ENCODE measurements around the gene IL1RL1. TPM values are rescaled to one million over a fixed set of nuclear protein-coding genes. Genes with fewer than 3 reads are reported as not detected.
A peak's percentile ranks its signal among the peaks of the same experiment; 100 is the strongest.
"Not testable (repeated sequence)": the region's sequence is repeated elsewhere in the genome, so short reads cannot be mapped to it uniquely, and the experiment has no call there.

IL1RL1 gene
- total RNA-seq, 1 experiment from 2014 or later = 0.02 TPM

DNA sequence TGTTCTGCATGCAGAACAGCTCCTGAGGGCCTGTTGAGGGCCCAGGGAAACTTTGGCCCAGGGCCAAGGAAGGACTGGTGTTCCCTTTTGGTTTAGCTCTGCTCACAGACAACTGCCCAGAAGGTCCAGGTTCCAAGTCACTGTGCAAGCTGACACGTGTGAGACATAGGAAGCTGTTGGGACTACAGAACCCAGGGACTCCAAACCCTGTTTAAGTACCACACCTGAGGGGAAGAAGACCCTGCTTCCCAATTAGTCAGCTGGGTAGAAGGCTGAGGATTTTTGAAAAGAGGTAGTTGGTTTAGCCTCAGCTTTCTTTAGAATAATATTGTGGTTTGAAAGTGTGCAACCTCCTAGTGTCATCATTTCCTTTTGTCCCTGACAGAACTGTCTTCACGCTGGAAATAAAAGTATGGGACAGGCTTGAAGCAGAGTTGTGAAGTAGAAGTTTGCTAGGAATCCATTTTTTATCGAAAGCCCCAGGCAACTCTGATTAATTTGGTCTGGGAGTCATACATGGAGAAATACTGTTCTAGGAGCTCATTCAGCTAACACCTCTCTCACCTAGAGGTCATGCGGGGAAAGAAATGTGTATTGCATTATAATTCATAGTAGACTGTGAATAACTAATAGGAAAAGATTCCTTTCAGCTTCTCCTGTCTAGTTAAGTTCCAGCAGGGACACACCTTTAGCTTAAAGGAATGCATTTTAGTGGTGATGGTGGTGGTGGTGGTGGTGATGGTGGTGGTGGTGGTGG lies 19.9 kb upstream of the IL1RL1 start:
- no peak for DNase-seq (ENCODE audit: low spot score)

DNA sequence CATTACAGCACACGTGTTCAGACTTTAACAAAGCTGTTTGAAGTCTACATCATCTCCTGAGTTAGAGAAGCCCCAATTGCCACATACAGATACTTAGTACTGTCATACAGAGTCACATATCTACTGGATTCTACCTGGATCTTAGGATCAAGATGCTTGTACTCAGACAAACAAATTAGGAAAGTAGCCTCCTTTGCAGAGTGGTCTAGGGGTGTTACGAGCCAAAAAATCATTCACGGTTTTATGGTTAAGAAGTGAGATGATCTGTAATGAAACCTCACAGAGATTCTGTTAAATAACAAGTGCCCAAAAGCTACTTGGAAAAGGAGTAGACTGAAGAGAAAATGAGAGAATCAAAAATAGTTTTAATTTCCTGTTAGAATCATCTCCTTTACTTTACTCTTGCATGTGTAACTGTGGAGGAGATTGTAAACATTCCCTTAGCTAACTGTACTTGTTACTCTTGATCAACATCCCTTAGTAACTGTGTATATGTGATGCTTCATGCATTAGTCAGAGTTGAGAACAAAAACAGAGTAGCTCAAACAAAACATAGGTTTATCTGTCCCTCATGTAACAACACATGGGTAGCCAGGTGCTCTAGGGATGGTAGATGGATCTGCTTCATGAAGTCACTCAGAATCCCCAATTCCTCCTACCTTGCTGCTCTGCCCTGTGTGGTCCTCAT lies 16.4 kb upstream of the IL1RL1 start:
- no peak for DNase-seq (ENCODE audit: low spot score)

DNA sequence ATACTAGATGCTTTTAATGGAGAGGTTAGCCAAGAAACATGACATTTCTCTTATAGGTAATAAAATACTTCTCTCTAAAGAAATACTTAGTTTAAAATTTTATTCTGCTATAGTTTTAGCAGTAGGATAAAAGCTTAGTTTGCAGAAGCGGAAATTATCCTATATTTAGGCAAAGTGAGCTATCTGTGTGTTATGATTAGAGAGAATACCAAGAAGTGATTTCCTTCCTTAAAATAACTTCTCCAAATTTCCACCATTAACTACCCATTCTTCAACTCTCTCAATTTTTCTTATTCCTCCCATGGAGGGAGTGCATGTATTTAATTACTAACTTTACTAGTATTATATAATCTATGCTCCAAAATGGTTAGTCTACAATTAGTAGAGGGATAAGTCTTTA lies 15.8 kb upstream of the IL1RL1 start:
- no peak for DNase-seq (ENCODE audit: low spot score)

DNA sequence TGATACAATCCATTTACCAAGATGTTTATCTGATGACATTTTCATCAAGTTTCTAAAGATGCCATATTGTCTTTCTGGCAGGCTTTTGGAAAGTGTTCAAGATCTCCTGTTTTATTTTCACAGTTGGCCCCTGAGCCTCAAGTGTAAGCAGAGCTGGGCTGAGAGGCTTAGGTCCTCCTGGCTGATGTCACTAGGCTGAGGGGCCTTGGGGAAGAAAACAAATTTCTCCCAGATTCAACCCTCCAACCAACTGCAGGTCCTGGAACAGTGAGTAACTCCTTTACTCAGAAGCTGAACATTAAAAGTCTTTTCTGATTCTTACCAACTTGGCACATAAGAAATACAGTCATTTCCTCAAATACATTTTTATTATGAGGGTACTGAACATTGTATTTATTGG lies 14.9 kb upstream of the IL1RL1 start:
- DNase-seq (ENCODE audit: low spot score) = no peak

DNA sequence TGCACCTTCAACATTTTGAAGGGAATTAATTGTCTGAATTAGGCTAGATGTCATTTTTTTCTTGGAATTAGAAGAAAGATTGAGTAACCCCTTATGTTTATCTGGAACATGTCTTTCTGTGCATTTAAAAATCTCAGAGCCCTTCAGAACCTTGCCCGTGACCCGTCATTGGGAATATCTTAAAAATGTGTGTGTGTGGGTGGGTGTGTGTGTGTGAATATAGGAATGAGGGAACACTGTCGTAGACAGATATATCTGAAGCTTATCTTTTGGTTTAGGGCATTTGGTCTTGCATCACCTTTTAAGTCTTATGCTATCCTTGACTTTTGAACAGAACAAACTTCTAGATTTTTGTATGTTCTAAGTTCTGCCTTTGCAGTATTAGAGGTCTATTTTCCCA lies 13.5 kb upstream of the IL1RL1 start:
- no peak for DNase-seq (ENCODE audit: low spot score)

DNA sequence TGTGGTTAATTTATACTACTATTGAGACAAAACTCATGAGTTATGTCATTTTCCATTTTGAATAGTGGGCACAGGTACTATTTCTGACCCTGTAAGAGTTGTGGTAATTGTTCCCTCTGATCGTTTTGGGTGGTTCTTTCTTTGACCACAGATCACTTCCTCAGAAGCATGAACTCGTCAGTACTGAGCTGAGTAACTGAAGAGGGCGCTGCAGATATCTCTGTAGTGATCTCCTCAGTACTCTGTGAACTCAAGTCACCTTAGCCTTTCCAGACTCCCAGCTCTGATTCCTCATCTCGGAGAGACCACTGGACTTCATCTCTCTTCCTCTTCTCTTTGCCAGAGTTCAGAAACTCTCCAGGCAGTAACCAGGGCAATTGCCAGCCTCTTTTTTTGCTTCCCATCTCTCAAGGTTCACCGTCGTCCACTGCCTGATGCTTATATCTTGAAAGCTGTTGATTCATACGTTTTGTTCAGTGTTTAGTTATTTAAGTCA lies 9.4 kb upstream of the IL1RL1 start:
- DNase-seq (ENCODE audit: low spot score) = peak; percentile 2

DNA sequence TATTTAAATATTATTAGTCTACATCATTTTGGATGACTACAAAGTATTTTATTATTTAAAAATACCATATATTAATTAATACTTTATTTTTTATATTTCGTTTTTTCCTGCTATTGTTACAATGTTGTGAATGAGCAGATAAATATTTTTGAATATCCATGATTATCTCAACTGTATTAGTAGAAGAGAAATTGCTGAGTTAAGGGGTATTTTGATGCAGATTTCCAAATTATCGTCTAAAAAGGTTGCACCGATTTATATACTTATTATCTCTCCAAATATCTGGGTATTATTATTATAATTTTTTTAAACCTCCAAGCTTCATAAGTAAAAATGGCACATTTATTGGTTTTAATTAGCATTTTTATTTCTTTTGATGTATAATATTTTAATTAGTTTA lies 8.9 kb upstream of the IL1RL1 start:
- no peak for DNase-seq (ENCODE audit: low spot score)

DNA sequence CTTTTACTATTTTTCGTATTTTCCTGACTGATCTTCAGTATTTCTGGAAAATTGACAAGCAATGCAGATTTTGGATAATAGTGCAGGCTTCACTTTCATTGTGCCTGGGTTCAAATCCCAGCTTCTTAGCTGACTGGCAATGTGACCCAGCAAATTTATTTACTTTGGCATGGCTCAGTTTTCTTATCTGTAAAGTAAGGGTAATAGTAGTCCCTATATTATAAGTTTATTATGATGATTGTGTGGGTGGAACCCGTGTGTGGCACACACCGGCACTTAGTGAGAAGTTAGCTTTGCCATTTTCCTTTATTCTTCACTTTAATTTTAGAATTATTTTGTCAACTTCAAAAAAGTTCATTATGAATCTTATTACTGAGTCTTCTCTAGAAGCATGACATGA lies 7.8 kb upstream of the IL1RL1 start:
- no peak for DNase-seq (ENCODE audit: low spot score)

DNA sequence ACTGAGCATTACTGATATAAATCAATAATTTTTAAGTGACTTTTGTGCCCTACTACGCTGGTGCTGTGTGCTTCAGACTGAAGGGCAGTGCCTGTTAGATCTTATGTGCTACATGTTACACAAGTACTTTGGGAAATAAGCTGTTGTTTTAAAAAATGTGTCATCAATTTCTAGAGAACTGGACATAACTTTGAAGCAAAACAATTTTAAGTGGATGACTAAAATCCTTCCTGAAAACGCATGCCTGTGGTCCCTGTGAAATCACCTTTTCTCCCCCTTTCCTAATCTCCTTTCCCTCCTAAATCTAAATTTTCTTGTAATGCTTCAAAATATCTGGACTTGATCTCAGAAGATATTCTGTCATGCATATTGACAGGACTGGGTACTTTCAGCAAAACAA lies 7.1 kb upstream of the IL1RL1 start:
- no peak for DNase-seq (ENCODE audit: low spot score)

DNA sequence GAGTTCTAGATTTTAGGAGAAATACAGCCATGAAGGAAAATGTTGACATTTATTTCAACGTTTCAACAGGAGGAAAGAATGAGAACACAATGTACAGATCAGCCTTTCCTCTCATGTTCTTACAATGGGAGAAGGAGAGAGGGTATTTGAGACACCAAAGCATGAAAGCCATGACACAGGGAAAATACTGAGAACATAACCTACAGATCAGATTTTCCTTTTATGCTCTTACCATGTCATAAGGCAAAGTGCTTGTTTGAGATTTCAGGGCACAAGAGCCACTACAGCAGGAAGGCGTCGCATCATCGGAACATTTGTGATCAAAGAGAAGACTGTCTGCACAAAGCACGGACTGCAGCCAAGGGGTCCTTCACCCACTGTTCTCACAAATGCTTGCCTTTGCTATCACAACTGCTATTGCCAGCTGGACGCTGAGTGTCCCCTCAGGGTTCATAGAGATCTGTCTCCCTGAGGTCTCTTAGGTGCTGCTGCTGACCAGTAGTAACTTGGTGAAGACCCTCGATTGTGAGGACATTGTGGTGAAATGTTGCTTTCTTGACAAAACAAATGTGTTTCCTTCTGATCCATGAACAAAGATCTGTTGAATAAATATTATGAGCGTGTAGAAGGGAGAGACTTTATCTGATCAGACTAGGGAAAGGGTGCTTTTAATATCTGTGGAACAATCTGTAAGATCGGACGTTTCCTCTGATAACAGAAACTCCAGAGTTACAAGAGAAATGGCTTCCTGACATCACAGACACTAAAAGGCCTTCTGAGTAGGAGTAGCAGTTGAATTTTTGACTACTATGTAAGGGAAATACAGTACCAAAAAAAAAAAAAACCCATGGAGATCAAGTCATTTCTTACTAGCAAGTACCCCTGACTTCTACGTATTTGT lies 6.4 kb upstream of the IL1RL1 start:
- DNase-seq (ENCODE audit: low spot score) = no peak

DNA sequence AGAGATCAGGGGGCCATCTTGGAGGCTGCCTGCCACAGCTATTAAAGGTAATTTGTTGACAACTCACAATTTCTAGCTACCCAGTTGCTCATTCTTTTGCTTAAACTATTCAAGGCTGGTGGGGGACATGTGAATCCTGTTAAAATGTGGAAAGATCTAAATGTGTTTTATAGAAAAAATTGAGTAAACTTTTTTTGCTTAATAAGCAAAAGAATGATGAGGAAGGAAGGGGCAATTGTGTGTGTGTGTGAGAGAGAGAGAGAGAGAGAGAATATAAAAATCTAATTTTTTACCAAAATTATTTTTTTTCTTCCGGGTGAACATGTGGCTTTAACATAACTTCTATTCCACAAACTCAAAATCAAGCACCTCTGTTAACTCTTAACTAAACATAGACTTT lies 5.2 kb upstream of the IL1RL1 start:
- no peak for DNase-seq (ENCODE audit: low spot score)

DNA sequence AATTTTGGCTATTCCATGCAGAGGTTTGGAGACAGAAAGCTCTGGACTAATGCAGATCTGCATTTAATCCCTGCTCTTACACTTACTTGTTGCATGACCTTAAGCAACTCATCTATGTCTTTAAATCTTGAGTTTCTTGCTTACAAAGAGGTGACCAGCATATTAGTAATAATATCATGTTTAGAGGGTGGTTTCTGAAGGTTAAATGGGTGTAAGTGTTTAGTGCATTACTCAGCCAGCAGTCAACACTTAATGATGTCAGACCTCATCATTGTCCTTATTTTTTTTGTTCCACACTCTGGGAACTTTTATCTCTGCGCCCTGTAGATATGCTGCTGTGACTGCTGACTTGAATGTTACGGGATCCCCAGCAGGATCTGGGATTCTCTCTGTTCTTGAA lies 1.7 kb downstream of the IL1RL1 start:
- peak; percentile 36 for DNase-seq (ENCODE audit: low spot score)

DNA sequence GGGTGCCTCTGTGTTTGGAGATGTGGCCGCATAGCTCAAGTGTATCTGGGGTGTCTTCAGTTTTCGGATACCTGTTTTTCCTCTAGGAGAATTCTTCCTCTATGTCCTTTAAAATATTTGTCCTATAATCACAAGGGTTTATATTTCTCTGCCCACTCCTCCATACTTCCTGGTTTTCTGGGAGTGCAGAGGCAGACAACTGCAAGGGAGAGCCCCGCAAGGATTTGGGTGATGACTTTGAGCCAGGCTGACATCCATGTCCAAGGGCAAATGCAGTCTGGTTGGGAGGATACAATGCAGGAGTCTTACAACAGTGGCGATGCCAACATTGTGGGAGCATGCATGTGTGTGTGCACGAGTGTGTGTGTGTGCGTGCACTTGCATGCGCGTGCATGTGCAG lies 2.1 kb downstream of the IL1RL1 start:
- no peak for DNase-seq (ENCODE audit: low spot score)

DNA sequence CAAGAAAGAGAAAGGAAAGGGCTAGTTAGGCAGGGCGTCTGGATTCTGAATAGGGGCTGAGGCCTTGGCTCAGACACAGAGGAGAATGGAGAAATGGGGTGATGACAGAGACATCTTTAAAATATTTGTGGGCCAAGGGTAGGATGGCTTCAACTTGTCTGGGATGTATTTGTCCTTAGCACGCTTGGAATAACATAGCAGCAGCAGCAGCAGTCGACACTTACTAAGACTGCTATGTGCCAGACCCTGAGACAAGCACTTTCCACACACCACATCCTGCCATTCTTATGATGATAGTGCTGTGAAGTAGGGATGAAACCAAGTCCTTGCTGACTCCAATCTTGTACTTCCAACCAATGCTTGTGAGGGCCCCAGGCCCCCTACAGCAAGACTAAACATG lies 2.6 kb downstream of the IL1RL1 start:
- no peak for DNase-seq (ENCODE audit: low spot score)

DNA sequence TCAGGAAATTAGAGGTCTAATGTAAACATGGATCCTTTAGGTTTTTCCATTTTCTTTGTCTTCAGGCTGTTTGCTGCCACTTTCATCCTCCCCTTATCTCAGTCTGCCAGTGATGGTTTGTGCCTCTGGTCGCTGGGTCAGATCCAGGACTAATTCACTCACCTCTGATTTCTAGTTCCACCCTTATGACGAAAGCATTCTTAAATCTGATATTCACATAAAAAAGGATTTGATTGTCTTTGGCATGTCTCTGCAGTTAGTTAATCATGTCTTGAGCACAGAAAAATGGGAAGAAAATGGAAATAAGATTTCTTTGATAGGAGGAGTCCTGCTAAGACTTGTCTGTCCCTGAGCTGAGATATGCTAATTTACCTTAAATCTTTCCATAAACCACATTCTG lies 4.6 kb downstream of the IL1RL1 start:
- DNase-seq (ENCODE audit: low spot score) = no peak

DNA sequence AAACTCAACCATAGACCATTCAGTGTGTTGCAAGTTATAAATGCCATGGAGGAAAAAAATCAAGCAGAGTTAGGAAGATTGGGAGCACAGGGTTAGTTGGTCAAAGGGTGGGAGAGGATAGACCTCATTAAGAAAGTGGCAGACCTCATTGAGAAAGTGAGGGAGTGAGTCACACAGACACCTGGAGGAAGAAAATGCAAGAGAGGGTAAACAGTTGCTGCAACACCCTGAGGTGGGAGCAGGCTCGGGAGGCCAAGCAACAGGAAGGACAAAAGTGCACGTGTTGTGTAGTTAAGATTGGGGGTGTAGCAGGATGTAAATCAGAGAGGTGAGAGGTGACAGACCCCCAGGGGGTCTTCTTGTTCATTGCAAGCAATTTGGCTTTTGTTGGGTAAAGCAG lies 6.4 kb downstream of the IL1RL1 start:
- DNase-seq (ENCODE audit: low spot score) = no peak

DNA sequence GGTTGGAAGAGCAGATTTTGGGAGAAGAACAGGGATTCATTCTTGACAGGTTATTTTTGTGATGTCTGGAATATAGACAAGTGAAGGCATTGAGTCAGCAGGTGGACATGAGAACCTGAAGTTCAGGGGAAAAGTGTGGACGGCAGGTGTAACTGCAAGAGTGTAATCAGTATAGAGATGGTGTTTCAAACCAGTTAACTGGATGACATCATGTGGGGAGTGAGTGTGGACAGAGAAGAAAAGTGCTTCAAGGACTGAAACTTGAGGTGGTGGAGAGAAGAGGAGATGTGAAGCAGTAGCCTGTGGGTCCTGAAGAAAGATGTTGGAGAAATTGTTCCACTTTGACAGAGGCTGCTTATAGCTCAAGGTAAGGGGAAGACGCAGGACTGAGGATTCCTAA lies 7.1 kb downstream of the IL1RL1 start:
- no peak for DNase-seq (ENCODE audit: low spot score)

DNA sequence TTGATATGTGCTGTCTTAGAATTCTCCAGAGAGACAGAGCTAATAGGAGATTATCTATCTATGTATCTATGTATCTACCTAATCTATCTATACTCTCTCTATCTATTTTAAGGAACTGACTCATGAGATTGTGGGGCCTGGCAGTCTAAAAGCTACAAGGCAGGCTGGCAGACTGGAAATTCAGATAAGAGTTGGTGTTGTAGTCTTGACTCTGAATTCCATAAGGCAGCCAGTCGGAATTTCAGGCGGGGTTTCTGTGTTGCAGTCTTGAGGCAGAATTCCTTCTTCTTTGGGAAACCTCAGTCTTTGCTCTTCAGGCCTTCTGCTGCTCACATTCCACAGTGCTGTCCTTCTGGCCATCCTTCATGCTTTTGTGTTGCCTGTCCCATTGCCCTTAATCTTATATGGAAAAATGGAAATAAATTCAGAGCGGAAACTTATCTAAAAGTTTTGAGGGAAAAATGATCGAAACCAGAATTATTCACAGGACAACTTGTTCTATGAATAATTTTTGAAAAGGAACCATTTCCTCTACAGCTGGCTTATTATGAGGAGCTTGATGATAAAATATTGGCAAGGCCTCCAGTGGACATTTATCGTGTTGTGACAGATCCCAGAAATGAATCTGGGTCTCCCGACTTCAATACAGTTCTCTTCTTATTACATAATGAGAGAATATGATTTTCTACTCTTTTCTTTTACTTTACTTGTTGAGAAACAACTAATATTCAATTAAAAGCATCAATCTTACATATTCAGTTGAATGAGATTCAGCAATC lies 10.8 kb downstream of the IL1RL1 start:
- DNase-seq (ENCODE audit: low spot score) = no peak

DNA sequence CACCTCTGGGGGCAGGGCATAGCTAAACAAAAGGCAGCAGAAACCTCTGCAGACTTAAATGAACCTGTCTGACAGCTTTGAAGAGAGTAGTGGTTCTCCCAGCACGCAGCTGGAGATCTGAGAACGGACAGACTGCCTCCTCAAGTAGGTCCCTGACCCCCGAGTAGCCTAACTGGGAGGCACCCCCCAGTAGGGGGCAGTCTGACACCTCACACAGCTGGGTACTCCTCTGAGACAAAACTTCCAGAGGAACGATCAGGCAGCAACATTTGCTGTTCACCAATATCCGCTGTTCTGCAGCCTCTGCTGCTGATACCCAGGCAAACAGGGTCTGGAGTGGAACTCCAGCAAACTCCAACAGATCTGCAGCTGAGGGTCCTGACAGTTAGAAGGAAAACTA lies 13.6 kb downstream of the IL1RL1 start:
- not testable (repeated sequence) for DNase-seq (ENCODE audit: low spot score)

DNA sequence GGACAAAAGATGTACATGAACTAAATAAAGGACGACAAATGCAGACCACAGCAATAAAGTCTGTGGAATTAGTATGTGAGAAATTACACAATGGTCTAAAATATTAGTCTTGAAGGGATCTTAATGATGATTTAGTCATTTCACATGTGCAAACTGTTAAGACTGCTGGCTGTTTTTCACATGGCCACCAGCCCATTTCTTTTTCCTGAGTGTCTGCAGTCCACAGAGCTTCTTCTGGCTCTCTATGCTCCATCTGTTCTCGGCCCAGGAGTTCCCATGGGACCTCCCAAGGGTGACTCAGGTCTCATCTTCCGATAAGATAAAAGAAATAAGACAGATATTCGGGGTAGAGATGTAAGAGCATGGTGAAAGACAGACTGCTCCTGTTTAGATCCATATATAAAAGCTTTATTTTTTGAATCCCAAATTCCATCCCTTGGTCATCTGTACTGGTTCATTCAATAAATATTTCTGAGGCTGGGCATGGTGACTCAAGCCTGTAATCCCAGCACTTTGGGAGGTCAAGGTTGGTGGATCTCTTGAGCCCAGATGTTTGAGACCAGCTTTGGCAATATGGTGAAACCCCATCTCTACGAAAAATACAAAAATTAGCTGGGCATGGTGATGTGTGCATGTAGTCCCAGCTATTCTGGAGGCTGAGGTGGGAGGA lies 20.1 kb downstream of the IL1RL1 start:
- DNase-seq (ENCODE audit: low spot score) = no peak

DNA sequence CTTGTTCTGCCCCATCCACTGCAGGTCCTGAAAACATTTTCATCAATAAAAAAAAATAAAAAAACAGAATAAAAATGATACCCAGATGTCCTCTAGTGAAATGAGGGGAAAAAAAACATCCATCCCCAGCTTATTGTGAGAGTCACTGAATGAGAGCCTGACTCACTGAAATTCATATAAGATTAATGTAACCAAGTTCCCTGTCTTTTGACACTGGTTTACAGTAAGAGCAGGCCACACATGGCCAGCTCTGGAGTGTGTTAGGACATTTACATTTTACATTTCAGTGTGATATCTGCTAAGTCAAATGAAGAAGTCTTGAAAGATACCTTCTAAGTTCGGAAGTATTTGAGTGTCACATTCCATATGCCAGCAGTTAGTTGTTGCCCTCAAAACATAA lies 23.1 kb downstream of the IL1RL1 start:
- no peak for DNase-seq (ENCODE audit: low spot score)

Data from A172 (cell line).